Stimulated activated CD4-positive, alpha-beta T cell treated with anti-CD3 and anti-CD28 coated beads, Interleukin-1b, Interleukin-23, amount 100 ng/mL, for 1 hour (primary cell): ENCODE data around the gene PCDHA6.
"Not testable (repeated sequence)": the region's sequence is repeated elsewhere in the genome, so short reads cannot be mapped to it uniquely, and the experiment has no call there.

Experiments used
- DNase-seq, 2 donors: peaks; one replicate each; pipeline ENCODE4 v3.0.0-alpha.2; 2020; ENCODE audit warnings: low read depth in 2 of 2

Gene PCDHA6

DNA sequence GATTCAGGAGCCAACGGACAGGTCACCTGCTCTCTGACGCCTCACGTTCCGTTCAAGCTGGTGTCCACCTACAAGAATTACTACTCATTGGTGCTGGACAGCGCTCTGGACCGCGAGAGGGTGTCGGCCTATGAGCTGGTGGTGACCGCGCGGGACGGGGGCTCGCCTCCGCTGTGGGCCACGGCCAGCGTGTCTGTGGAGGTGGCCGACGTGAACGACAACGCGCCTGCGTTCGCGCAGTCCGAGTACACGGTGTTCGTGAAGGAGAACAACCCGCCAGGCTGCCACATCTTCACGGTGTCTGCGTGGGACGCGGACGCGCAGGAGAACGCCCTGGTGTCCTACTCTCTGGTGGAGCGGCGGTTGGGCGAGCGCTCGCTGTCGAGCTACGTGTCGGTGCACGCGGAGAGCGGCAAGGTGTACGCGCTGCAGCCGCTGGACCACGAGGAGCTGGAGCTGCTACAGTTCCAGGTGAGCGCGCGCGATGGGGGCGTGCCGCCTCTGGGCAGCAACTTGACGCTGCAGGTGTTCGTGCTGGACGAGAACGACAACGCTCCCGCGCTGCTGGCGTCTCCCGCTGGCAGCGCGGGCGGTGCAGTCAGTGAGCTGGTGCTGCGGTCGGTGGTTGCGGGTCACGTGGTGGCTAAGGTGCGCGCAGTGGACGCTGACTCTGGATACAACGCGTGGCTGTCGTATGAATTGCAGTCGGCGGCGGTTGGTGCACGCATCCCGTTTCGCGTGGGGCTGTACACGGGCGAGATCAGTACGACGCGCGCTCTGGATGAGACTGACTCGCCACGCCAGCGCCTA is 29.6 kb downstream of the PCDHA6 start:
- no peak for DNase-seq

DNA sequence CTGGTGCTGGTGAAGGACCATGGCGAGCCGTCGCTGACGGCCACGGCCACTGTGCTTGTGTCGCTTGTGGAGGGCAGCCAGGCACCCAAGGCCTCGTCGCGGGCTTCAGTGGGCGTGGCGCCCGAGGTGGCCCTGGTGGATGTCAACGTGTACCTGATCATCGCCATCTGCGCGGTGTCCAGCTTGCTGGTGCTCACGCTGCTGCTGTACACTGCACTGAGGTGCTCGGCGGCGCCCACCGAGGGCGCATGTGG is 30.2 kb downstream of the PCDHA6 start:
- no peak for DNase-seq

GRCh38 chr5:140862441-140863295 is 34.9 kb downstream of the PCDHA6 start:
- DNase-seq = no peak

DNA sequence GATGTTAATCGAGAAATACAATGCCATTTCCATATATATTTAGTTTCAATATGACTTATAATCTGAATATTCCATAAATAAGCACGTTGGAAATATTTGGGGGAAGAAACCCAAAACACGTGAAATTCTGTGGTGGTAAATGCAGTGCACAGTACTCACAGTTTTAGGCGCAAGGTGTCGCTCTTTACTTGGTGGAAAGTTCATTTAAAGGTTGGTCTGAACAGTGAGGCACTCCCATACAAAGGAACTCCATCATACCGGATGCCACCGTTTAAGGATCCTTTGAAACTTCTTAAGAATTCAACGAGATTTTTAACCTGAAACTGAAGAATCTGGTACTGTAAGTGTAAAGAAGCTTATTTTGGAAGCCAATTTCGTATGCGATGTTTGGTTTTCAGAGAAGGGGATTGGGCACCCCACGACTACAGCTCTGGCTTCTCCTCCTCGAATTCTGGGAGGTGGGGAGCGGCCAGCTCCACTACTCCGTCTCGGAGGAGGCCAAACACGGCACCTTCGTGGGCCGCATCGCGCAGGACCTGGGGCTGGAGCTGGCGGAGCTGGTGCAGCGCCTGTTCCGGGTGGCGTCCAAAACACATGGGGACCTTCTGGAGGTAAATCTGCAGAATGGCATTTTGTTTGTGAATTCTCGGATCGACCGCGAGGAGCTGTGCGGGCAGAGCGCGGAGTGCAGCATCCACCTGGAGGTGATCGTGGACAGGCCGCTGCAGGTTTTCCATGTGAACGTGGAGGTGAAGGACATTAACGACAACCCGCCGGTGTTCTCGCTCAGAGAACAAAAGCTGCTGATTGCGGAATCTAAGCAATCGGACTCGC is 41.2 kb downstream of the PCDHA6 start, which contains the start of gene PCDHA11:
Gene PCDHA11 (plus strand): TSS at position 237 of the 834 bp plus-strand sequence. CDS start 147 bp downstream, at position 384.
- no peak for DNase-seq

- no peak for DNase-seq
Observed at GRCh38 chr5:140869555-140869886, 41.8 kb downstream of the PCDHA6 start.

GRCh38 chr5:140870221-140871201 is 42.8 kb downstream of the PCDHA6 start:
- DNase-seq = no peak

DNA sequence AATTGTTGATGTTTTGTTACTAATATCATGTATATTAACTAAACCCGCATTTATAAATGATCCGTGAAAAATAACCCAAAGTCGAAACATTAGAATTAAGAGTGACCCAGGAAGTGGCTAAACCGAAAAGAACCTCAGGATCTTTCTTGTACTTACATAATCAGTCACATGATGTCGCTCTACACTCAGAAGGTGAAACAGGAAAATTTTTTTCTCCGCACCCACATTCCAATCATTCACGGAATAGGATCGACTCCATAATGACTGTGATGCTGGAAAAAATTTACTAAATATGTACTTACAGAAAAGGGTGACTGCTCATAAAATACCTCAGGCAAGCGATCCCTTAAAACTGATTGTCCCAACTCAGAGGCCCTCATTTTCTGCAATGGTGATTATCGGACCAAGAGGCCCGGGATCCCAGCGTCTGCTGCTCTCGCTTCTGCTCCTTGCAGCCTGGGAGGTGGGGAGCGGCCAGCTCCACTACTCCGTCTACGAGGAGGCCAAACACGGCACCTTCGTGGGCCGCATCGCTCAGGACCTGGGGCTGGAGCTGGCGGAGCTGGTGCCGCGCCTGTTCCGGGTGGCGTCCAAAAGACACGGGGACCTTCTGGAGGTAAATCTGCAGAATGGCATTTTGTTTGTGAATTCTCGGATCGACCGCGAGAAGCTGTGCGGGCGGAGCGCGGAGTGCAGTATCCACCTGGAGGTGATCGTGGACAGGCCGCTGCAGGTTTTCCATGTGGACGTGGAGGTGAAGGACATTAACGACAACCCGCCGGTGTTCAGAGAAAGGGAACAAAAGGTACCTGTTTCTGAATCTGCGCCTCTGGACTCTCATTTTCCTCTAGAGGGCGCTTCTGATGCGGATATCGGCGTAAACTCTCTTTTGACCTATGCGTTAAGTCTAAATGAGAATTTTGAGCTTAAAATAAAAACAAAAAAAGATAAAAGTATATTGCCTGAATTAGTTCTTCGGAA is 47.6 kb downstream of the PCDHA6 start, which contains the start of gene PCDHA12:
Gene PCDHA12 (plus strand): TSS at position 224 of the 981 bp plus-strand sequence. CDS start 165 bp downstream, at position 389.
- DNase-seq = no peak

- DNase-seq = not testable (repeated sequence)
Observed at GRCh38 chr5:140876541-140877261, 48.9 kb downstream of the PCDHA6 start.

DNA sequence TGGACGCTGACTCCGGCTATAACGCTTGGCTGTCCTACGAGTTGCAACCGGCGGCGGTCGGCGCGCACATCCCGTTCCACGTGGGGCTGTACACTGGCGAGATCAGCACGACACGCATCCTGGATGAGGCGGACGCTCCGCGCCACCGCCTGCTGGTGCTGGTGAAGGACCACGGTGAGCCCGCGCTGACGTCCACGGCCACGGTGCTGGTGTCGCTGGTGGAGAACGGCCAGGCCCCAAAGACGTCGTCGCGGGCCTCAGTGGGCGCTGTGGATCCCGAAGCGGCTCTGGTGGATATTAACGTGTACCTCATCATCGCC is 49.5 kb downstream of the PCDHA6 start:
- DNase-seq = no peak
